Measurements from ENCODE around the gene ATP8A2. TPM values are rescaled to one million over a fixed set of nuclear protein-coding genes. Genes with fewer than 3 reads are reported as not detected.

ATP8A2 gene
- total and polyA plus RNA-seq, 9 of the 15 experiments (the other 6 are each of a cell fraction or from before 2014, with no cell fraction given) = under 0.01 to 0.33 (median 0.06) TPM; not detected in 4

DNA sequence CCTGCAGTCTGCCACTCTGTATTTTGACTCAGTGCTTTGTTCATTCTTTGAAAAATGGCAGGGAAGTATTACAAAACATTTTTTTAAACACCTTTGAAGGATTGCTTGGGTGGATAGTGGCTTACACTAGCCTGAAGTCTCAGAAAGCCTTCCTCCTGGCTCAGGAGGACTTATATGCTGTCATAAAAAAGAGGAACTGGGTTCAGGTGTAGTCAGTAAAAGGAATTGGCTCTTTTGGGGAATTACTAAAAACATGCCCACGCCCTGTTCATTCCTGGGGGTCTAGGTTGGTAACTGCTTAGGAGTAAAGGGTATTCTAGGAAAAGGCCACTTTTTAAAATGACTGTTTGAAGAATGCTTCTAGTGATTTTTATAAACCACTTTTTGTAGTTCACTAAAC, 493.2 kb downstream of the ATP8A2 start:
- H3K36me3 ChIP-seq (ENCODE audit: control insufficient read depth, insufficient read depth, low read length) = no peaks in the 10 kb centered on the region
- TF ChIP-seq ZBTB7A (IDR thresholded peaks at IDR 0.05; ENCODE audit: borderline replicate concordance, control insufficient read depth, low read depth, low read length) (no peak), SPI1 (IDR thresholded peaks at IDR 0.05; ENCODE audit: borderline replicate concordance, low read depth, low read length) (peak; percentile 46; the same call in 1 of the 2 replicates)
- no peaks in the 10 kb centered on the region for H3K9me1 ChIP-seq (ENCODE audit: control insufficient read depth, insufficient read depth, low read length)
- H3K27me3 ChIP-seq (ENCODE audit: control insufficient read depth in 2 of 2, insufficient read depth in 2 of 2, low read length in 2 of 2) = no peaks in the 10 kb centered on the region; a peak in 1 of 5 replicates
- no peaks in the 10 kb centered on the region for H3K4me1 ChIP-seq (replicated peaks in 1 of 2; ENCODE audit: control insufficient read depth in 2 of 2, insufficient read depth in 2 of 2, low read length in 2 of 2)
- H3K9ac ChIP-seq (ENCODE audit: insufficient read depth in 1 of 2, low read depth in 2 of 2, low read length in 2 of 2) = no peak overlapping the region
- FAIRE-seq = no peak
- H3K9me3 ChIP-seq (replicated peaks; ENCODE audit: control insufficient read depth, insufficient read depth, low read depth, low read length) = no peaks in the 10 kb centered on the region
- BruUV-seq (replicated peaks) = no TSS peak
- DNase-seq (ENCODE audit: extremely low read depth in 1 of 4, low spot score in 3 of 4) = no peak
- in situ Hi-C loops (cut with MboI) = no loop called here
- no peak for ATAC-seq
- no peak overlapping the region for H3K27ac ChIP-seq (ENCODE audit: extremely low read depth, low read depth, low read length)
- H3K79me2 ChIP-seq (ENCODE audit: control insufficient read depth, insufficient read depth, low read length) = no peaks in the 10 kb centered on the region
- 0% methylated on average over 1 of the region's 1 CpG for WGBS (ENCODE audit: insufficient coverage, low coverage, missing lambda C conversion rate)
- intact Hi-C loops (cut with micrococcal nuclease) = no loop called here
- no peak overlapping the region for H3K4me3 ChIP-seq
- POLR2A ChIA-PET = no interaction called here
- no peak overlapping the region for H3K4me2 ChIP-seq (ENCODE audit: insufficient read depth, low read length)
- H2AFZ ChIP-seq (ENCODE audit: low read depth, low read length) = no peak overlapping the region
- CTCF ChIA-PET (ENCODE audit: low intra/inter-chr PET ratio) = no interaction called here
- no peaks in the 10 kb centered on the region for H4K20me1 ChIP-seq (replicated peaks; ENCODE audit: control insufficient read depth, insufficient read depth, low read length)

DNA sequence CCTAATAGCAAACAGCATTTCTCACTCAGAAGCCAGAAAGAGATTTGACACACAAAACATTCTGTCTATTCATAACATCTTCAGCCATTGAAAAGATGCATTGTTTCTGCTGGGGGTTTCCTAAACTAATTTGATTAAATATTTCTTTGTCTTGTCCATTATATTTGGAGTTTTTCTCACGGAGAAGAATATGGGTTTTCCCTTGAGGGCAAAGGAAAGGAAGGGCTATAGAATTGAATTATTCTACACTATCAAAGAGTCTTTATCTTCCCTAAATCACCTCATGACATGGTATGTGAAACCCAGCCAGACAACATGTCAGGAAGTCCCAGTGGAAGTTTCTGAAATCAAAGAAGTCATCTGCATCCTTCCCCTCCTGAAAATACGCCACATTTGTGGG, 493.6 kb downstream of the ATP8A2 start:
- Histone ChIP-seq H3K4me1 (replicated peaks in 1 of 2; ENCODE audit: control insufficient read depth in 2 of 2, insufficient read depth in 2 of 2, low read length in 2 of 2) (no peaks in the 10 kb centered on the region), H3K9ac (ENCODE audit: insufficient read depth in 1 of 2, low read depth in 2 of 2, low read length in 2 of 2) (no peak overlapping the region), H3K36me3 (ENCODE audit: control insufficient read depth, insufficient read depth, low read length) (no peaks in the 10 kb centered on the region), H2AFZ (ENCODE audit: low read depth, low read length) (no peak overlapping the region), H3K9me1 (ENCODE audit: control insufficient read depth, insufficient read depth, low read length) (no peaks in the 10 kb centered on the region), H3K9me3 (replicated peaks; ENCODE audit: control insufficient read depth, insufficient read depth, low read depth, low read length) (no peaks in the 10 kb centered on the region), H3K27me3 (ENCODE audit: control insufficient read depth in 2 of 2, insufficient read depth in 2 of 2, low read length in 2 of 2) (no peaks in the 10 kb centered on the region; a peak in 1 of 5 replicates), H3K79me2 (ENCODE audit: control insufficient read depth, insufficient read depth, low read length) (no peaks in the 10 kb centered on the region), H3K4me3 (no peak overlapping the region), H4K20me1 (replicated peaks; ENCODE audit: control insufficient read depth, insufficient read depth, low read length) (no peaks in the 10 kb centered on the region), H3K4me2 (ENCODE audit: insufficient read depth, low read length) (no peak overlapping the region), H3K27ac (ENCODE audit: extremely low read depth, low read depth, low read length) (no peak overlapping the region)
- no peak for DNase-seq (ENCODE audit: extremely low read depth in 1 of 4, low spot score in 3 of 4)
- no TSS peak for BruUV-seq (replicated peaks)
- intact Hi-C loops (cut with micrococcal nuclease) (no loop called here), in situ Hi-C loops (cut with MboI) (no loop called here)
- ChIA-PET POLR2A (no interaction called here), CTCF (ENCODE audit: low intra/inter-chr PET ratio) (no interaction called here)
- ATAC-seq = no peak
- 0% methylated on average over 2 of the region's 2 CpGs for WGBS (ENCODE audit: insufficient coverage, low coverage, missing lambda C conversion rate)
- no peak for FAIRE-seq
- TF ChIP-seq CHCHD3 (CRISPR knock-in tag; IDR thresholded peaks at IDR 0.05) (no peak), ZNF24 (IDR thresholded peaks at IDR 0.05) (no peak), ARID1B (IDR thresholded peaks at IDR 0.05) (no peak), HBP1 (CRISPR knock-in tag; IDR thresholded peaks at IDR 0.05) (no peak), REST (IDR thresholded peaks at IDR 0.05; ENCODE audit: borderline replicate concordance) (no peak), REST (CRISPR knock-in tag; IDR thresholded peaks at IDR 0.05; ENCODE audit: low read depth) (no peak)

All from K562 (cell line).